Breast epithelium (tissue), 3 donors: ENCODE data around the gene EPB41L2.

ENCODE experiments used
- POLR2AphosphoS5 ChIP-seq, 3 donors: sonication (generic); formaldehyde crosslinking; IDR thresholded peaks; one replicate each; pipeline ENCODE4 v1.6.1; 2017; ENCODE audit warnings: antibody characterized with exemption in 3 of 3
- TF ChIP-seq, protein P1 (sequence below), 3 donors: fragments of 450-650 bp; IDR thresholded peaks; one replicate each; pipeline ENCODE4 v1.5.1; 2016 to 2017; ENCODE audit warnings: antibody characterized with exemption in 3 of 3, mild to moderate bottlenecking in 3 of 3, moderate library complexity in 3 of 3

DNA sequence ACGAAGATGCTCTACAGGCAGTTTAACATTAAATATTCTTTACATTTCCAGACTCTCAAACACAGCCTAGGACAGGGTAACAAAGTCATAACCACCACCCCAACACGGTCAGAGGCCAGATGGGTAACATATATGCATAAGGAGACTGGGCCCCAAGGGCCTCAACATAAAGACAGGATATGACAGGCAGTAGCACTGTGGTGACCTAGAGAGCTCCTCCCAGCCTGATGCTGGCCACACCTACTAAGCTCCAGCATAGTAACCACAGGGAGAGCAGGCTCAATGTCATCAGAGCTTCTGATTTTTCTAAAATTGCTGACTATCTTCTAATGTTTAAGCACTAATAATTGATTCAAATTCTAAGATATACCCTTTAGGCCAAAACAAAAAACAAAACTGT, 214.1 kb downstream of the EPB41L2 start:
- TF ChIP-seq, protein P1, sequence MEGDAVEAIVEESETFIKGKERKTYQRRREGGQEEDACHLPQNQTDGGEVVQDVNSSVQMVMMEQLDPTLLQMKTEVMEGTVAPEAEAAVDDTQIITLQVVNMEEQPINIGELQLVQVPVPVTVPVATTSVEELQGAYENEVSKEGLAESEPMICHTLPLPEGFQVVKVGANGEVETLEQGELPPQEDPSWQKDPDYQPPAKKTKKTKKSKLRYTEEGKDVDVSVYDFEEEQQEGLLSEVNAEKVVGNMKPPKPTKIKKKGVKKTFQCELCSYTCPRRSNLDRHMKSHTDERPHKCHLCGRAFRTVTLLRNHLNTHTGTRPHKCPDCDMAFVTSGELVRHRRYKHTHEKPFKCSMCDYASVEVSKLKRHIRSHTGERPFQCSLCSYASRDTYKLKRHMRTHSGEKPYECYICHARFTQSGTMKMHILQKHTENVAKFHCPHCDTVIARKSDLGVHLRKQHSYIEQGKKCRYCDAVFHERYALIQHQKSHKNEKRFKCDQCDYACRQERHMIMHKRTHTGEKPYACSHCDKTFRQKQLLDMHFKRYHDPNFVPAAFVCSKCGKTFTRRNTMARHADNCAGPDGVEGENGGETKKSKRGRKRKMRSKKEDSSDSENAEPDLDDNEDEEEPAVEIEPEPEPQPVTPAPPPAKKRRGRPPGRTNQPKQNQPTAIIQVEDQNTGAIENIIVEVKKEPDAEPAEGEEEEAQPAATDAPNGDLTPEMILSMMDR (IDR thresholded peaks at IDR 0.05) = no peak
- no peak for TF ChIP-seq POLR2AphosphoS5 (IDR thresholded peaks at IDR 0.05)
